ENCODE results near the gene DBX2. TPM values are rescaled to one million over a fixed set of nuclear protein-coding genes. Genes with fewer than 3 reads are reported as not detected.

The DBX2 gene
- total RNA-seq, 2 donors from 2014 or later: 0.27 TPM; not detected in 1

GRCh38 chr12:45065125-45065626 lies 14.3 kb upstream of the DBX2 start:
- no peak for ATAC-seq (ENCODE audit: insufficient number of reproducible peaks, low FRiP score, low read depth)
- no peaks in the 10 kb centered on the region for H3K36me3 ChIP-seq
- no peaks in the 10 kb centered on the region for H3K9me3 ChIP-seq
- no peaks in the 10 kb centered on the region for H3K27me3 ChIP-seq (replicated peaks; ENCODE audit: insufficient read depth)
- no peak for DNase-seq (ENCODE audit: low spot score)
- no peak overlapping the region for H3K4me3 ChIP-seq
- no peak overlapping the region for H3K27ac ChIP-seq
- no peak for TF ChIP-seq CTCF (IDR thresholded peaks at IDR 0.05)
- no peaks in the 10 kb centered on the region for H3K4me1 ChIP-seq (ENCODE audit: control insufficient read depth in 1 of 2, low read depth in 2 of 2)

GRCh38 chr12:45060976-45061375 lies 10.1 kb upstream of the DBX2 start:
- TF ChIP-seq CTCF (IDR thresholded peaks at IDR 0.05): no peak
- Histone ChIP-seq H3K36me3 (no peaks in the 10 kb centered on the region), H3K27me3 (replicated peaks; ENCODE audit: insufficient read depth) (no peaks in the 10 kb centered on the region), H3K4me1 (ENCODE audit: control insufficient read depth in 1 of 2, low read depth in 2 of 2) (no peaks in the 10 kb centered on the region), H3K27ac (no peak overlapping the region), H3K9me3 (no peaks in the 10 kb centered on the region), H3K4me3 (no peak overlapping the region)
- DNase-seq (ENCODE audit: low spot score): no peak
- no peak for ATAC-seq (ENCODE audit: insufficient number of reproducible peaks, low FRiP score, low read depth)

DNA sequence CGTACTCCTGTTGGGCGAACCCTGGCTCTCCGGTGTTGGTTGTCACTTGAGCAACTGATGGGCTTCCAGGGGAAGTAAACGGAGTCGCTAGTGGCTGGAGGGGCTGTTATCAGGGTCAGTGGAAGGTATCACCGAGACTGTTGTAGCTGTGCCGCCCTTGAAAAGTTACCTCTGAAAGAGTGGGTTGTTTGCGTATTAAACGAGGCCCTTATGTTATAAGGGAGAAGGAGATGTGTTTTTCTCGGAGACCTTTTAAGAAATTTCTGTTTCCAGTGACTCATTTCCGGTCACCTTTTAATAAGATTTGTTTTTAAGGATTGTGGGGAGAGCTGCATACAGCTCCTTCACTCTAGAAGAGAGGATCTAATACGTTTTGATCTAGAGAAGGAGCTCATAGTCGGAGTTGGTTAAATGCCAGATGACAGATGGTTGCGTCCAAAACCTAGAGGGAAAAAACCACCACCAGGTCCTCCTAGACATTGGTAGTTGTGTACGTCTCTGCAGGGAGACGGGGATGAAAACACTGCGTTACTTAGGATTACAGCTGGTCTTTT lies 750 bp upstream of the DBX2 start:
- Histone ChIP-seq H3K27ac (no peak overlapping the region), H3K9me3 (no peaks in the 10 kb centered on the region), H3K4me3 (peak overlapping the region; percentile 72), H3K4me1 (ENCODE audit: control insufficient read depth in 1 of 2, low read depth in 2 of 2) (peaks cover 0 to 12% of the 10 kb centered on the region in 2 donors), H3K36me3 (no peaks in the 10 kb centered on the region), H3K27me3 (replicated peaks; ENCODE audit: insufficient read depth) (no peaks in the 10 kb centered on the region)
- DNase-seq (ENCODE audit: low spot score) (no peak), ATAC-seq (ENCODE audit: insufficient number of reproducible peaks, low FRiP score, low read depth) (no peak)
- no peak for TF ChIP-seq CTCF (IDR thresholded peaks at IDR 0.05)

DNA sequence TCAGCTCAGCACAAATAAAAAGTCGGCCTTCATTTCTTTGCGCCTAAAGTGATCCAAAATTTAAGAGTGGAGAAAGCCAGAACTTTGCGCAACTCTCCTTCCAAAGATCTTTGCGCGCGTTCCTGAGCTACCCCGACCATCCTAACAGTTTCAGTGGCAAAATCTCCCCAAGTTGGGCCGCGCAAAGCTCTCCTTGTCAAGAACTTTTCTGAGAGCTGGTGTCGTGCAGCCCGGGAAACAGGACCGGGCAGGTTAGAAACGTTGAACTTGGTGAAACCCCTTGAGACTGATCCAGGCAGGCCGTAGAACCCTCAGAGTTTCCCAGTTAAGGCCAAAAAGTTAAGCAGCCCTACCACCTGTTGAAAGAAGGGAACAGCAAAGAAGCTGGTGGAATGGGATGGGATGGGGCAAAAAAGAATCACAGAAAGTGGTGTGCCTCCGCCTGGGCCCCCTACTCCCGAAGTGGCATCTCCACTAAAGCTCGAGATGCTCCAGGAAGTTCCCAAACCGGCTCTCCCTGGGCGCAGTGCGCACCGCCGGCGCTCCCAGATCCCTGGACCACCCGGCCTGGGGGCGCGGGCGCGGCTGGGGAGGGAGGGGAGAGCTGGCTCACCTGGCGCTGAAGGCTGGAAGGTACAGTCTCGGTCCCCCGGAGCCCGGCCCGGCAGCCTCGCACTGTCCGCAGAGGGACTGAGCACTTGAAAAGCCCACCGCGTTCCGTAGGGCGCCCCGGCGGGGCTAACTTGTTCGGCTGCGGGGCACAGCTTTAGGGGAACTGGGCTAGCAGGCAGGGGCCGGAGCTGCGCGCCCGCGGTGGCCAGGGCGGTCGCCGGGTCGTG lies 768 bp downstream of the DBX2 start:
- Histone ChIP-seq H3K27ac (no peak overlapping the region), H3K27me3 (replicated peaks; ENCODE audit: insufficient read depth) (no peaks in the 10 kb centered on the region)
- DNase-seq (ENCODE audit: low spot score): no peak

More for the DNA sequence above, 768 bp downstream of the DBX2 start:
- no peaks in the 10 kb centered on the region for H3K9me3 ChIP-seq
- TF ChIP-seq CTCF (IDR thresholded peaks at IDR 0.05): no peak
- H3K4me1 ChIP-seq (ENCODE audit: control insufficient read depth in 1 of 2, low read depth in 2 of 2): peaks cover 0 to 12% of the 10 kb centered on the region in 2 donors
- H3K4me3 ChIP-seq: peak overlapping the region; percentile 72
- ATAC-seq (ENCODE audit: insufficient number of reproducible peaks, low FRiP score, low read depth): no peak
- H3K36me3 ChIP-seq: no peaks in the 10 kb centered on the region

All from thoracic aorta (tissue), 2 donors.